ENCODE measurements around the gene HIBADH. TPM values are rescaled to one million over a fixed set of nuclear protein-coding genes. Genes with fewer than 3 reads are reported as not detected.

HIBADH gene
- total RNA-seq, 4 donors from 2014 or later, result 49.3 to 70.9 (median 58.9) TPM

- 75 to 80% methylated on average over 1 of the region's 1 CpG for WGBS, 2 donors (ENCODE audit: low coverage in 1 of 2)
- peaks cover 7% of the 10 kb centered on the region for H3K27me3 ChIP-seq
- ATAC-seq, result no peak
- no peaks in the 10 kb centered on the region for H3K9me3 ChIP-seq
- H3K36me3 ChIP-seq, result no peaks in the 10 kb centered on the region
- H3K27ac ChIP-seq, result no peak overlapping the region
- no peaks in the 10 kb centered on the region for H3K4me1 ChIP-seq
- TF ChIP-seq EP300 (IDR thresholded peaks at IDR 0.05) (no peak), POLR2AphosphoS5 (IDR thresholded peaks at IDR 0.05) (no peak)
- H3K4me3 ChIP-seq, result no peak overlapping the region
Observed at GRCh38 chr7:27482219-27482618, 180.5 kb downstream of the HIBADH start.

- H3K4me1 ChIP-seq, result no peaks in the 10 kb centered on the region
- no peak overlapping the region for H3K4me3 ChIP-seq
- no peak for ATAC-seq
- TF ChIP-seq POLR2AphosphoS5 (IDR thresholded peaks at IDR 0.05) (no peak), POLR2A (IDR thresholded peaks at IDR 0.05) (no peak), CTCF (IDR thresholded peaks at IDR 0.05) (no peak), EP300 (IDR thresholded peaks at IDR 0.05) (no peak)
- no peaks in the 10 kb centered on the region for H3K9me3 ChIP-seq
- H3K27me3 ChIP-seq, result no peaks in the 10 kb centered on the region
- no peaks in the 10 kb centered on the region for H3K36me3 ChIP-seq
- no peak overlapping the region for H3K27ac ChIP-seq
Observed at GRCh38 chr7:27478556-27478955, 184.1 kb downstream of the HIBADH start.

GRCh38 chr7:27478084-27478483 lies 184.6 kb downstream of the HIBADH start:
- TF ChIP-seq POLR2A (IDR thresholded peaks at IDR 0.05) (no peak), CTCF (IDR thresholded peaks at IDR 0.05) (no peak), EP300 (IDR thresholded peaks at IDR 0.05) (no peak), POLR2AphosphoS5 (IDR thresholded peaks at IDR 0.05) (no peak)
- H3K4me3 ChIP-seq, result no peak overlapping the region
- 43 to 54% methylated on average over 1 of the region's 1 CpG for WGBS, 2 donors (ENCODE audit: low coverage in 1 of 2)
- H3K27me3 ChIP-seq, result no peaks in the 10 kb centered on the region
- no peaks in the 10 kb centered on the region for H3K36me3 ChIP-seq
- no peak for ATAC-seq
- no peaks in the 10 kb centered on the region for H3K9me3 ChIP-seq
- no peak overlapping the region for H3K27ac ChIP-seq
- no peaks in the 10 kb centered on the region for H3K4me1 ChIP-seq

GRCh38 chr7:27476493-27476892 lies 186.2 kb downstream of the HIBADH start:
- Histone ChIP-seq H3K4me1 (no peaks in the 10 kb centered on the region), H3K9me3 (no peaks in the 10 kb centered on the region), H3K4me3 (no peak overlapping the region), H3K36me3 (no peaks in the 10 kb centered on the region), H3K27me3 (no peaks in the 10 kb centered on the region), H3K27ac (no peak overlapping the region)
- ATAC-seq, result no peak
- WGBS, 2 donors (ENCODE audit: low coverage in 1 of 2), result 36 to 45% methylated on average over 2 of the region's 2 CpGs
- no peak for TF ChIP-seq POLR2AphosphoS5 (IDR thresholded peaks at IDR 0.05)
- TF ChIP-seq EP300 (IDR thresholded peaks at IDR 0.05), result no peak
- no peak for TF ChIP-seq POLR2A (IDR thresholded peaks at IDR 0.05)
- TF ChIP-seq CTCF (IDR thresholded peaks at IDR 0.05), result no peak

Other genes starting within 250 kb of the HIBADH start
- gene TAX1BP1, start 77.3 kb upstream of the HIBADH start, total RNA-seq, result 100 to 1,000 TPM; 118 to 151 (median 144) TPM